GM21529 (cell line): ENCODE results near the gene LSM8.
"Not testable (repeated sequence)": the region's sequence is repeated elsewhere in the genome, so short reads cannot be mapped to it uniquely, and the experiment has no call there.

Source experiments
- ATAC-seq: cut with Tn5 transposase; IDR thresholded peaks from one replicate; pipeline ENCODE4 v1.9.1; 2021; ENCODE audit not compliant: unreplicated experiment

Gene LSM8

GRCh38 chr7:118202061-118202460 is 18.1 kb downstream of the LSM8 start:
- no peak for ATAC-seq

DNA sequence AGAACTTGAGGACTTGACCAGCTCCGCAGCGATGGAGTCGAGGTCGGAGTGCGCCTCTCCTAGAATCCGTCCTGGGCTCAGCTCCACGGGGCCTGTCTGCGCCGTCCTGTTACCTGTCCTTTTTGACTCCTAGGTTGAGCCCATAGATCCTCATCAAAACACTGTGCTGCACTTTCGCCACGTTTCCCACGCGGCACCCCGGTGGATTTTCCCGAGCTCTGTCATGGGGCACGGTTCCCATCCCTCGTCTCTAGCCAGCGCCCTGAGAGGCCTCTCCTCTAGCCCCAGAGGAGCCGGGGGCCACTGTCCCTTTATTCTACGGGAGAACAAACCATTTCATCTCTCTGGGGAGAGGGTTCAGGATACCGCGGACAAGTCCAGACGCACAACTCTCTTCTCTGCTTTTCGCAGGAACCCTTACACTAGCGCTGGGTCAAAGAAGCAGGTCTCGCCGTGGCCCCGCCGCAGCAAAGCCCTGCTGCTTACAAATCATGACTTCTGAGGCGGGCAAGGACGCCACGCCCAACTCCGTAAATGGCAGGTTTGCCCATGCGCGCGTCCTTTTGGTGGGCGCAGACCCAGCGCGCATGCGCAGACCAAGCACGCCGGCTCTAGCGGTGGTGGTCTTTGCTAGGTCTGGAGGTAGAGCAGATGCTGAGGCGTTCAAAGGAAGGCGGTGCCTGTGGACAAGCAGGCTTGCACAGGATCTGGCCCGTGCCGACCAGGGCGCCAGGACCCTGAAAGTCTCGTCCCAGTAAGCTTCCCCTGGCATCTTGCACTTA is 30.3 kb downstream of the LSM8 start:
- peak; percentile 96 for ATAC-seq

DNA sequence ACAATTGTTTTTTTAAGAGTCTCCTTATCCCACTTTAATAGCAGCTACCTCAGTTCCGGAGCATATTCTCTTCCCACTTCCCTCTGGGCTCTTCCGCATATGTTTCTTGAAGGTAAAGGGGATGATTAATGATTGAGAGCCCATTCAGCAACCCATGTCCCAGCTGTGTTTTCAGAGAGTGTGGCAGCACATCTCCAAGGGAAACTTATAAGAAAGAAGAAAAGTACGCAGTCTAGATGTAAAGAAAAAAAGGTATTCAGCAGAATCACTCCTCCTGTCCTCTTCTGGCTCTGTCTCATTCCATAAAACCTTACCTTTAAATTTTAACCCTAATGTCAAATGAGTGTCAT is 30.8 kb downstream of the LSM8 start:
- peak; percentile 13 for ATAC-seq

- no peak for ATAC-seq
Observed at GRCh38 chr7:118217210-118217619, 33.3 kb downstream of the LSM8 start.

DNA sequence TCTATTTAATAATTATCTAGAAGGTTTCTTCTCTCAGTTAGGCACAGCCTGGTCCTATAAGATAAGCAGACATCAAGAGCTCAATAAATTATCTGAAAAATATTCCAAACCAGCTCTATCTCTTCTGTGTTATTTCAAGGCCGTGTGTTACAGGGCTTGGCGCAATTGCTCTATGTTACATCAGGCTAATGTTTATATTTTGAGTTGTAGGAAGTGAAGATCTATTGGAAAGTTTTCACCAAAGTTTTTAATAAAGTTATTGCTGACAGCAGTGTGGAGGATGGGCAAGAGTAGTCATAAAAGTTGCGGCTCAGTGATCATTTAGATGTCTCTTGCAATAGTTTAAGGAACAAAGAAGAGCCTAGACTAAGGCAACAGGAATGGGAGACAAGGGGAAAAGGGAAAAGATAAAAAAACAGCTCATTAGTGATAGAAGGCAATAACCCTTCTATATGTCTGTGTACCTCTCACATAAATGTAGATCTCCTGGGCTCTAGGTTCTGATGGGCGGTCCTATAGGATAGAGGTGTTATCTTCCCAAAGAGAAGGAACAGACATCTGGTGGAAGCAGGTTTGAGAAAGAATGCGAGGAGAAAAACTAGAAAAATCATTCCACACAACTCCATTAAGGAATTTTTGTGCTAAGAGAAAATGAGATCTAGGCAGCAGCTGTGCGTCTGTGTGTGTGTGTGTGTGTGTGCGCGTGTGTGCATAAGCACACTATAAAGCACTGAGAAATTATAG is 34.6 kb downstream of the LSM8 start:
- ATAC-seq, result no peak

DNA sequence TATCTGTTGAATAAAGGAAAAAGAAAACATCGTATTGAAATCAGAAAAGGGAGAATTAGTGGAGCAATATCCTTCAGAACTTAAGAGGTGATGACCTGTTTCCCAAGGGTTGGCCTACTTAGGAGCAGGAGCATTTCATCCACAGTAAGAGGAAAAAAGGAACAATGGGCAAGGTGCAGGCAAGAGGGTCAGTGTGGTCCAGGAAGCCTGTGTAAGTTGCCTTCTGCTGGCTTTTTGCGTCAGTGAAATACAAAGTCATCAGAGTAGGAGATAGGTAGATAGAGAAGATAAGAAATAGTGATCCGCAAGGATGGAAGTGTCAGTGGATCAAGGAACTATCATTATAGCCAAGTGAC is 35.2 kb downstream of the LSM8 start:
- ATAC-seq, result no peak

DNA sequence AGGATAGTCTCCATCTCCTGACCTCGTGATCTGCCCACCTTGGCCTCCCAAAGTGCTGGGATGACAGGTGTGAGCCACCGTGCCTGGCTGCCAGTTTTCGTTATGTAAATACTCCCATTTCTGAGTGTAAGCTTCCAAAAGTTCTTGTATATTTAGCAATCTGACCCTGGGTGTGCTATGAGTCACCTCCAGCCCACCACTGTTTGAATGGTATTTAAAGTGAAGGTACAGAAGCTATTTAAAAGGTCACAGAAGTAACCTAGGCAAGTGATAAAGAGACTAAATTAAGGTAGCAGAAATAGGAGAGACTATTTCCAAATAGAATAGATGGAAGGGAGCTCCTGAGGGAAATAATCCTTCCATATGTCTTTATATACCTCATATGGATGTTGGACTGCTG is 36.6 kb downstream of the LSM8 start:
- no peak for ATAC-seq

DNA sequence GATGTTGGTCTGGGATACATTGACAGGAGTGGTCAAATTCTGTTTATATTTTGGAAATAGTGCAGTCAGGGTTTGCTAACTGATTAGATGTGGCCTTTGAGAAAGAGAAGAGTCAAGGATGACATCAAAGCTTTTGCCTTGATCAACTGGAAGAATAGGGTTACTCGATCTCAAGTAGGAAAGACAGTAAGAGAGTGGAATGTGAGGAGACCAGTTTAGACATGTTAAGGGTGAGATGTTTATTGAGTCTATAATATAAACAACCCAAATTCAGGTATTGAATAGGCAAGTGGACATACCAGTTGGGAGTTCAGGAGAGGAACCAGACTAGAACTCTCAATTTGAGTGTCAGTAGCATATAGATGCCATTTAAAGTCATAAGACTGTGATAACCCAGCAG is 38.6 kb downstream of the LSM8 start:
- ATAC-seq, result no peak

- no peak for ATAC-seq
Observed at GRCh38 chr7:118224521-118224920, 40.6 kb downstream of the LSM8 start, which contains the start of gene ANKRD7. TSS of gene ANKRD7 (plus strand) at chr7:118224704. CDS start at chr7:118224831, 127 bp downstream.

DNA sequence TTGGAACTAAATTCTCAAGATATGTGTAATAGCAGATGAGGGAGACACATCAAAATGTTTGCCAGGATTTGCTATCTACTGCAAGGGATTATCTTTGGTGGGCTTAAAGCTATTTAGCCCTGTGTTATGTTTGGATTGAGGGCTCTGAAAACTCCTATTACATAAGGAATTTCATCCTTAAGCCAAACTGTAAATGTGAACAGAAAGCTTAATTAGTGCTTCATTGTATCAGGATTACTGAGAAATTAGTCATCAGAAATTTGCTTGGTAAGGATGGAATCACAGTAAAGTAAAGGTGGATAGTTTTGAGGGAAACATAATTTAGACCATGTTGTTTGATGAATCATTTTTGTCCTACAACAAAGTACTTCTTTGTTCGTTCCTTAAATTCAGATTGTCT is 48.9 kb downstream of the LSM8 start:
- no peak for ATAC-seq

DNA sequence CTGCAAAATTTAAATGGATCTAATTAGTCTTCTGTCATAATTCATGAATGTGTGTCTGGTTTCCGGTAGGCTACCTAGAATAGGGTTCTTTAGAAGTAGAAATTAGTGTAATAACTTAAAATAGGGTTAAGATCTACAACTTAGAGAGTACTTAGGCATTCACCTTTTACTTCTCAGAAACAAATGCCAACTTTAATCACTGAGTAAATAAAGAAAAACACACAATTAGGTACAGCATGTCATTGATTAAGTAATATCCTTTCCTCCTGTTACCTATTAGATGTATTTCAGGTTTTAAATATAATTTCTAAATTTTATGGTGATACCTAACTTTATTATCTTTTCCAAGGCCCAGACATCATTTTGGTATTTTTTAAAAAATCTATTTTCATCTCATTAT is 49.8 kb downstream of the LSM8 start:
- ATAC-seq, result no peak

- ATAC-seq, result no peak
Observed at GRCh38 chr7:118239014-118239413, 55.0 kb downstream of the LSM8 start.

DNA sequence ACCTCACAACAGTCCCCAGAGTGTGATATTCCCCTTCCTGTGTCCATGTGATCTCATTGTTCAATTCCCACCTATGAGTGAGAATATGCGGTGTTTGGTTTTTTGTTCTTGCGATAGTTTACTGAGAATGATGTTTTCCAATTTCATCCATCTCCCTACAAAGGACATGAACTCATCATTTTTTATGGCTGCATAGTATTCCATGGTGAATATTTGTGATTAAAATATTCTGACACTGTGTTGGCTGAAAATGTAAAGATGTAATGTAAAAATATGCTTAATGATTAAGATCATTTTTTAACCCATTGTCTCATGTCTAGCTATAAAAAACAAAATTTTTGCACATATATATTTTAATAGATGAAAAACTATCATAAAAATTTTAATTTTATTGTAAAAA is 56.4 kb downstream of the LSM8 start:
- not testable (repeated sequence) for ATAC-seq
